GM23338 (cell line): ENCODE results near the gene MKRN2. TPM values are rescaled to one million over a fixed set of nuclear protein-coding genes. Genes with fewer than 3 reads are reported as not detected.

ENCODE experiments used
- ATAC-seq: fragments of 200-7000 bp; cut with Tn5 transposase; 3 replicates; pipeline ENCODE4 v1.9.1; 2020
- DNase-seq: peaks from one replicate; pipeline ENCODE4 v3.0.0-alpha.2; 2015; ENCODE audit warnings: low spot score
- H2AFZ ChIP-seq: fragments of 200-600 bp; sonication (generic); 2 replicates; pipeline ENCODE4 v1.8.0; 2016; ENCODE audit warnings: antibody characterized with exemption, mild to moderate bottlenecking, moderate library complexity
- H3F3A ChIP-seq: fragments of 200-600 bp; sonication (generic); replicated peaks from 2 replicates; pipeline ENCODE4 v1.8.0; 2017; ENCODE audit warnings: antibody characterized with exemption, mixed run types, low read depth
- H3K27ac ChIP-seq: fragments of 200-600 bp; sonication (generic); 2 replicates; pipeline ENCODE4 v1.6.1; 2016; ENCODE audit warnings: low read depth
- H3K27me3 ChIP-seq: fragments of 200-600 bp; sonication (generic); 2 replicates; pipeline ENCODE4 v1.8.0; 2016; ENCODE audit warnings: mild to moderate bottlenecking, mixed run types, moderate library complexity; ENCODE audit not compliant: insufficient read depth
- H3K36me3 ChIP-seq: fragments of 200-600 bp; sonication (generic); 2 replicates; pipeline ENCODE4 v1.8.0; 2016; ENCODE audit warnings: mild to moderate bottlenecking; ENCODE audit not compliant: insufficient read depth
- H3K4me1 ChIP-seq: fragments of 200-600 bp; sonication (generic); 2 replicates; pipeline ENCODE4 v1.8.0; 2016; ENCODE audit warnings: mild to moderate bottlenecking, moderate library complexity; ENCODE audit not compliant: insufficient read depth
- H3K4me2 ChIP-seq: fragments of 200-600 bp; sonication (generic); 2 replicates; pipeline ENCODE4 v1.7.1; 2017; ENCODE audit warnings: mixed run types
- H3K4me3 ChIP-seq: fragments of 200-600 bp; sonication (generic); 2 replicates; pipeline ENCODE4 v1.6.1; 2016; ENCODE audit warnings: mixed run types
- H3K79me2 ChIP-seq: fragments of 200-600 bp; sonication (generic); replicated peaks from 2 replicates; pipeline ENCODE4 v1.8.0; 2017; ENCODE audit warnings: mild to moderate bottlenecking; ENCODE audit not compliant: insufficient read depth
- H3K9me2 ChIP-seq: fragments of 200-600 bp; sonication (generic); 2 replicates; pipeline ENCODE4 v1.8.0; 2017; ENCODE audit not compliant: insufficient read depth
- H4K20me1 ChIP-seq: fragments of 200-600 bp; sonication (generic); replicated peaks from 2 replicates; pipeline ENCODE4 v1.8.0; 2017; ENCODE audit warnings: mild to moderate bottlenecking; ENCODE audit not compliant: insufficient read depth
- H3K27ac Mint-ChIP-seq: 2 replicates; pipeline ENCODE4 v1.8.0; 2020; ENCODE audit warnings: inconsistent platforms, mild to moderate bottlenecking, moderate library complexity, mixed read lengths
- H3K27me3 Mint-ChIP-seq: 3 replicates; pipeline ENCODE4 v1.8.0; 2022; ENCODE audit warnings: low read depth, mild to moderate bottlenecking, moderate library complexity, mixed read lengths, inconsistent platforms; ENCODE audit not compliant: insufficient read depth, poor library complexity
- H3K36me3 Mint-ChIP-seq: 3 replicates; pipeline ENCODE4 v1.8.0; 2021; ENCODE audit warnings: low read depth, mild to moderate bottlenecking, inconsistent platforms, moderate library complexity, mixed read lengths
- H3K4me1 Mint-ChIP-seq: 3 replicates; pipeline ENCODE4 v1.8.0; 2020; ENCODE audit warnings: mild to moderate bottlenecking, inconsistent platforms, mixed read lengths
- H3K4me3 Mint-ChIP-seq: 3 replicates; pipeline ENCODE4 v1.8.0; 2021; ENCODE audit warnings: moderate library complexity, mild to moderate bottlenecking, inconsistent platforms, mixed read lengths
- H3K9me3 Mint-ChIP-seq: 3 replicates; pipeline ENCODE4 v1.8.0; 2020; ENCODE audit warnings: moderate library complexity, mild to moderate bottlenecking, inconsistent platforms, mixed read lengths
- CREB1 ChIP-seq: fragments of 250-450 bp; sonication (Bioruptor Pico); IDR thresholded peaks from 2 replicates; pipeline ENCODE4 v1.5.0; 2020; ENCODE audit warnings: low read depth, mild to moderate bottlenecking, moderate library complexity
- CTCF ChIP-seq, 2 experiments: fragments of 200-600 bp in 1 of 2; sonication (generic) in 1 of 2; conservative IDR thresholded peaks; 2 replicates each; pipeline versions ENCODE4 v1.5.1 to v1.6.1; 2016 to 2017; ENCODE audit warnings: antibody characterized with exemption in 2 of 2, low read depth in 2 of 2, mild to moderate bottlenecking in 2 of 2, moderate library complexity in 1 of 2
- ETS1 ChIP-seq: IDR thresholded peaks from 2 replicates; pipeline ENCODE4 v1.6.1; 2016; ENCODE audit warnings: antibody characterized with exemption
- EZH2 ChIP-seq: fragments of 200-600 bp; sonication (generic); IDR thresholded peaks from one replicate; pipeline ENCODE4 v1.8.0; 2017; ENCODE audit warnings: antibody characterized with exemption, mild to moderate bottlenecking, low read depth; ENCODE audit not compliant: unreplicated experiment
- EZH2phosphoT487 ChIP-seq: fragments of 200-600 bp; sonication (generic); IDR thresholded peaks from one replicate; pipeline ENCODE4 v1.8.1; 2018; ENCODE audit warnings: antibody characterized with exemption; ENCODE audit not compliant: unreplicated experiment
- JUNB ChIP-seq: IDR thresholded peaks from one replicate; pipeline ENCODE4 v1.6.1; 2016; ENCODE audit warnings: antibody characterized with exemption; ENCODE audit not compliant: unreplicated experiment
- NANOG ChIP-seq: IDR thresholded peaks from 2 replicates; pipeline ENCODE4 v1.6.1; 2016; ENCODE audit warnings: antibody characterized with exemption, borderline replicate concordance
- POLR2AphosphoS5 ChIP-seq: IDR thresholded peaks from 2 replicates; pipeline ENCODE4 v1.6.1; 2016; ENCODE audit warnings: antibody characterized with exemption, low read depth
- STAT1 ChIP-seq: IDR thresholded peaks from one replicate; pipeline ENCODE4 v1.6.1; 2016; ENCODE audit warnings: antibody characterized with exemption; ENCODE audit not compliant: unreplicated experiment
- ZNF114 ChIP-seq: fragments of 250-450 bp; sonication (Bioruptor Pico); IDR thresholded peaks from 2 replicates; pipeline ENCODE4 v1.5.0; 2020; ENCODE audit warnings: mild to moderate bottlenecking, moderate library complexity
- ZNF462 ChIP-seq: fragments of 250-450 bp; sonication (Bioruptor Pico); IDR thresholded peaks from 2 replicates; pipeline ENCODE4 v1.5.0; 2020; ENCODE audit warnings: mild to moderate bottlenecking, moderate library complexity
- polyA plus RNA-seq: library from polyadenylated mRNA; unstranded; fragments of >200 nt; fragmentation: Nextera tagmentation; extraction: Ambion mirVana; gene quantifications from 2 replicates; pipeline ENCODE4 v1.2.1, GENCODE V29; 2016
- total RNA-seq: library from RNA; depleted of rRNA; stranded (reverse); fragments of >200 nt; shearing (Covaris generic); gene quantifications from 2 replicates; pipeline ENCODE4 v1.2.3, GENCODE V29; 2014

MKRN2 gene
- total and polyA plus RNA-seq, 2 experiments from 2014 or later: 11.4 to 24.6 TPM

- no peaks in the 10 kb centered on the region for H3K9me3 Mint-ChIP-seq
- no peaks in the 10 kb centered on the region for H3K9me2 ChIP-seq
- peaks cover 1% of the 10 kb centered on the region for H3K27me3 Mint-ChIP-seq
- peaks cover 41% of the 10 kb centered on the region for H3K4me1 Mint-ChIP-seq
- H3K4me1 ChIP-seq: peaks cover 38% of the 10 kb centered on the region
- H3K36me3 Mint-ChIP-seq: peaks cover 3% of the 10 kb centered on the region; the same call in 1 of the 3 replicates
- TF ChIP-seq CREB1: no peak
- no peak for TF ChIP-seq EZH2
- no peak for TF ChIP-seq STAT1
- TF ChIP-seq ZNF462 (CRISPR knock-in tag): no peak
- no peak for TF ChIP-seq ETS1
- no peak for TF ChIP-seq EZH2phosphoT487
- TF ChIP-seq POLR2AphosphoS5: no peak
- TF ChIP-seq CTCF (conservative IDR thresholded peaks at IDR 0.05; ENCODE audit: low read depth in 2 of 2): no peak
- no peak for TF ChIP-seq JUNB
- TF ChIP-seq NANOG: no peak
- no peak for TF ChIP-seq ZNF114 (CRISPR knock-in tag)
- H3K4me3 ChIP-seq: no peak overlapping the region
- peaks cover 73% of the 10 kb centered on the region for H3K79me2 ChIP-seq
- H3K4me2 ChIP-seq: no peak overlapping the region
- peaks cover 53% of the 10 kb centered on the region for H4K20me1 ChIP-seq
- H3K4me3 Mint-ChIP-seq: peak overlapping the region; percentile 12; the same call in 1 of the 3 replicates
- H3K27ac ChIP-seq: no peak overlapping the region
- no peak overlapping the region for H2AFZ ChIP-seq
- H3K36me3 ChIP-seq: no peaks in the 10 kb centered on the region
- no peak overlapping the region for H3K27ac Mint-ChIP-seq
- DNase-seq (no peak), ATAC-seq (no peak)
- H3K27me3 ChIP-seq: peaks cover 12% of the 10 kb centered on the region
- peaks cover 4% of the 10 kb centered on the region; the same call in 1 of the 2 replicates for H3F3A ChIP-seq
These were observed 2.6 kb downstream of the MKRN2 start for GRCh38 chr3:12559520-12559919.
